Spleen (tissue), 11 donors: Measurements from ENCODE around the gene HDDC2. TPM values are rescaled to one million over a fixed set of nuclear protein-coding genes. Genes with fewer than 3 reads are reported as not detected.

Source experiments
- DNase-seq: peaks from one replicate; pipeline ENCODE4 v3.0.0-alpha.2; 2020
- H3K27ac ChIP-seq, 8 donors: fragments of 200-600 bp; sonication (generic) in 7 of 8; 1 replicate in 4 of 8; 2 replicates in 4 of 8; pipeline versions ENCODE4 v1.5.0 to v1.8.0; 2016 to 2021; ENCODE audit warnings: inconsistent platforms in 4 of 8, mild to moderate bottlenecking in 4 of 8, moderate library complexity in 1 of 8
- H3K27me3 ChIP-seq, 7 donors: fragments of 200-600 bp; sonication (generic) in 6 of 7; replicated peaks in 1 of 7; 1 replicate in 4 of 7; 2 replicates in 3 of 7; pipeline versions ENCODE4 v1.5.0 to v1.8.0; 2016 to 2021; ENCODE audit warnings: inconsistent platforms in 3 of 7, mild to moderate bottlenecking in 1 of 7
- H3K36me3 ChIP-seq, 6 donors: fragments of 200-600 bp; sonication (generic) in 5 of 6; 1 replicate in 4 of 6; 2 replicates in 2 of 6; pipeline versions ENCODE4 v1.5.0 to v1.8.0; 2016 to 2021; ENCODE audit warnings: inconsistent platforms in 2 of 6
- H3K4me1 ChIP-seq, 6 donors: fragments of 200-600 bp; sonication (generic) in 5 of 6; 1 replicate in 3 of 6; 2 replicates in 3 of 6; pipeline versions ENCODE4 v1.5.0 to v1.8.0; 2016 to 2021; ENCODE audit warnings: inconsistent platforms in 3 of 6
- H3K4me3 ChIP-seq, 8 donors: fragments of 200-600 bp; sonication (generic) in 7 of 8; 1 replicate in 4 of 8; 2 replicates in 4 of 8; pipeline versions ENCODE4 v1.5.0 to v1.8.0; 2016 to 2021; ENCODE audit warnings: inconsistent platforms in 4 of 8, mild to moderate bottlenecking in 4 of 8, moderate library complexity in 2 of 8
- H3K9me3 ChIP-seq, 8 donors: fragments of 200-600 bp; sonication (generic) in 7 of 8; 1 replicate in 4 of 8; 2 replicates in 4 of 8; pipeline versions ENCODE4 v1.5.0 to v1.8.0; 2016 to 2021; ENCODE audit warnings: inconsistent platforms in 4 of 8
- POLR2A ChIP-seq, 3 donors: fragments of 450-650 bp; IDR thresholded peaks; one replicate each; pipeline ENCODE4 v1.5.1; 2017; ENCODE audit warnings: antibody characterized with exemption in 3 of 3, mild to moderate bottlenecking in 1 of 3
- POLR2AphosphoS5 ChIP-seq, 3 donors: sonication (generic); formaldehyde crosslinking; IDR thresholded peaks; one replicate each; pipeline ENCODE4 v1.5.1; 2017; ENCODE audit warnings: antibody characterized with exemption in 3 of 3
- WGBS, 5 donors: extraction: QIAGEN DNeasy Blood & Tissue Kit in 3 of 5; methylation state at CpG; one replicate each; pipeline versions ENCODE4 v1.1.5 to v1.1.7; 2013 to 2018; 5-methylcytosine and 5-hydroxymethylcytosine counted together
- intact Hi-C: fragments of 100-400 bp; cut with DNase I; formaldehyde crosslinking; loops from one replicate; pipeline ENCODE4 v1.15.0; 2023; ENCODE audit warnings: low total_unique reads
- polyA plus RNA-seq, 3 donors: library from polyadenylated mRNA; stranded (reverse); fragments of 200-250 nt; gene quantifications; one replicate each; pipeline ENCODE4 v1.2.1, GENCODE V29; 2013
- total RNA-seq, 7 donors: library from RNA; depleted of rRNA in 3 of 7; stranded (reverse); fragments of >200 nt in 3 of 7; fragmentation: NEBNext Ultra II Directional in 4 of 7; extraction: Animal tissue kit (Norgen Biotek cat#: 25700) in 4 of 7; gene quantifications; one replicate each; pipeline versions ENCODE4 v1.1.0 to v1.2.1, GENCODE V29; 2016 to 2021
- TF ChIP-seq, protein P1 (sequence below), 11 experiments: fragments of 200-600 bp in 7 of 11; fragments of 450-650 bp in 4 of 11; sonication (generic) in 4 of 11; IDR thresholded peaks in 8 of 11; conservative IDR thresholded peaks in 3 of 11; 1 replicate in 7 of 11; 2 replicates in 4 of 11; pipeline versions ENCODE4 v1.4.0 to v1.8.0; 2016 to 2021; ENCODE audit warnings: antibody characterized with exemption in 11 of 11, inconsistent platforms in 4 of 11, mild to moderate bottlenecking in 1 of 11
- donor health status: healthy with polysubstance abuse.
- donor health status: DM: no; HTN: no; CAD: no; lungs with moderate emphysema.
- donor health status: DM: no; HTN: no; CAD: no.
- donor health status: Bipolar disorder and iron deficiency.
- donor health status: healthy.
- donor health status: DM: no; HTN: no; CAD: no.
- donor health status: DM: yes; HTN: yes; CAD: no.

Gene HDDC2
- total and polyA plus RNA-seq, 10 donors: 22.4 to 68.7 (median 38.7) TPM

- intact Hi-C loops: loop anchor here (2.0 to 10.0 kb wide), 2 partner anchors 446 to 668 kb away; no protein-coding TSS in a partner anchor
- no peak for DNase-seq
- Histone ChIP-seq H3K4me3 (no peak overlapping the region), H3K27me3 (peaks cover 0 to 7% (median 0%) of the 10 kb centered on the region in 7 donors), H3K36me3 (no peaks in the 10 kb centered on the region), H3K27ac (no peak overlapping the region), H3K9me3 (peaks cover 0 to 7% (median 0%) of the 10 kb centered on the region in 8 donors), H3K4me1 (peaks cover 0 to 30% (median 3%) of the 10 kb centered on the region in 6 donors)
- 81 to 90% (median 86%) methylated on average over 6 of the region's 6 CpGs for WGBS, 5 donors
- TF ChIP-seq, protein P1, sequence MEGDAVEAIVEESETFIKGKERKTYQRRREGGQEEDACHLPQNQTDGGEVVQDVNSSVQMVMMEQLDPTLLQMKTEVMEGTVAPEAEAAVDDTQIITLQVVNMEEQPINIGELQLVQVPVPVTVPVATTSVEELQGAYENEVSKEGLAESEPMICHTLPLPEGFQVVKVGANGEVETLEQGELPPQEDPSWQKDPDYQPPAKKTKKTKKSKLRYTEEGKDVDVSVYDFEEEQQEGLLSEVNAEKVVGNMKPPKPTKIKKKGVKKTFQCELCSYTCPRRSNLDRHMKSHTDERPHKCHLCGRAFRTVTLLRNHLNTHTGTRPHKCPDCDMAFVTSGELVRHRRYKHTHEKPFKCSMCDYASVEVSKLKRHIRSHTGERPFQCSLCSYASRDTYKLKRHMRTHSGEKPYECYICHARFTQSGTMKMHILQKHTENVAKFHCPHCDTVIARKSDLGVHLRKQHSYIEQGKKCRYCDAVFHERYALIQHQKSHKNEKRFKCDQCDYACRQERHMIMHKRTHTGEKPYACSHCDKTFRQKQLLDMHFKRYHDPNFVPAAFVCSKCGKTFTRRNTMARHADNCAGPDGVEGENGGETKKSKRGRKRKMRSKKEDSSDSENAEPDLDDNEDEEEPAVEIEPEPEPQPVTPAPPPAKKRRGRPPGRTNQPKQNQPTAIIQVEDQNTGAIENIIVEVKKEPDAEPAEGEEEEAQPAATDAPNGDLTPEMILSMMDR (IDR thresholded peaks at IDR 0.05 in 8 of 11, conservative IDR thresholded peaks at IDR 0.05 in 3 of 11): no peak
- TF ChIP-seq POLR2A (IDR thresholded peaks at IDR 0.05) (no peak), POLR2AphosphoS5 (IDR thresholded peaks at IDR 0.05) (no peak)
Measured at GRCh38 chr6:125307150-125307838, 5.5 kb upstream of the HDDC2 start.

DNA sequence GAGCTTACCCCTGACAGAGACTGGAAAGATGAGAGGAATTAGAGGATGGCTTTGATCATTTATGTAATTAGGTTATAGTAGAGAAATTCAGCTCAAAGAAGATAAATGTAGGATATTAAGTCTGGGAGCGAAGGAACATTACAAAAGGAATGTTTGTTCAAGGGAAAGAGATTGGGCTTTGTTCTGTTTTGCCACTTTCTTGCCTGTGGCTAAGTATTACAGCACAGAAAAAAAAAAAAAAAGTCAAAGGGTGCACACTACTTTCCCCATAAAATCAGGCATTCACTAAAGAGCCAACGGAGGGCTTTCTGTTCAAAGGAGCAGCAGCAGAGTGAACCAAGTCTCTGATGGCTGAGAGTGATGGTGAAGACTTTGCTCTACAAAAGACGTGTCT, 5.0 kb upstream of the HDDC2 start:
- intact Hi-C loops: loop anchor here (2.0 to 10.0 kb wide), 2 partner anchors 446 to 668 kb away; no protein-coding TSS in a partner anchor
- no peak for DNase-seq

DNA sequence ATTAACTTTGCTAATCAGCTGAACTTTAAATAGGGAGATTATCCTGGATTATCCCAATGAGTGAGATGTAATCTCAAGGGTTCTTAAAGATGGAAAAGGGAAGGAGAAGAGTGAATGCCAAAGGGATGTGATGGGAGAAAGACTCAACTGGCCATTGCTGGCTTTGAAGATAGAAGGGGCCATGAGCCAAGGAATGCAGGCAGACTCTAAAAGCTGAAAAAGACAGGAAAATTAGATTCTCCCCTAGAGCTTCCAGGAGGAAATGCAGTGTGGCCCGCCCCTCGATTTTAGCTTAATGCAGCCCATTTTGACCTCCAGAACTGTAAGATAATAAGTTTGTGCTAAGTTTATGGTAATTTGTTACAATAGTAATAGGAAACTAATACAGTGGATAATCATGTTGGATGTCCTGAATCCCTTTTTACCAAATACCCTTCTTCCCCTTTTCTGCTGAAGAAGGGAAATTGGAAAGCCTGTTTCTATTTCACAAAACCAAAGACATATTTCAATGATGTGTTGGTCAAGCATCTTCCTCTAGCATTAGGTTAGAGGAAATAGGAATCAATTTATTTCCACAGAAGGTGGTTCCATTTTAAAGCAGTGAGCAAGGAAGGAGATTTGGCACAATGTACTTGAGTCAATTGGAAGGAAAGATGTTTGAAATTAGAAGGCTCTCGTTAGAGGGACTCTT, 3.3 kb upstream of the HDDC2 start:
- Histone ChIP-seq H3K27me3 (no peaks in the 10 kb centered on the region), H3K4me3 (no peak overlapping the region), H3K27ac (no peak overlapping the region), H3K4me1 (peaks cover 8 to 41% (median 13%) of the 10 kb centered on the region in 6 donors), H3K9me3 (peaks cover 0 to 7% (median 0%) of the 10 kb centered on the region in 8 donors), H3K36me3 (no peaks in the 10 kb centered on the region)
- WGBS, 5 donors: 80 to 93% (median 84%) methylated on average over 3 of the region's 3 CpGs
- DNase-seq: no peak
- intact Hi-C loops: loop anchor here (10.0 kb wide), 1 partner anchor 670 kb away; no protein-coding TSS in a partner anchor
- TF ChIP-seq, protein P1 (IDR thresholded peaks at IDR 0.05 in 8 of 11, conservative IDR thresholded peaks at IDR 0.05 in 3 of 11): no peak
- no peak for TF ChIP-seq POLR2AphosphoS5 (IDR thresholded peaks at IDR 0.05)
- TF ChIP-seq POLR2A (IDR thresholded peaks at IDR 0.05): no peak

More for the DNA sequence above, 5.0 kb upstream of the HDDC2 start:
- 79 to 94% (median 92%) methylated on average over 3 of the region's 3 CpGs for WGBS, 5 donors
- Histone ChIP-seq H3K9me3 (peaks cover 0 to 7% (median 0%) of the 10 kb centered on the region in 8 donors), H3K4me1 (peaks cover 0 to 32% (median 3%) of the 10 kb centered on the region in 6 donors), H3K27me3 (peaks cover 0 to 6% (median 0%) of the 10 kb centered on the region in 7 donors), H3K36me3 (no peaks in the 10 kb centered on the region), H3K4me3 (no peak overlapping the region), H3K27ac (no peak overlapping the region)
- TF ChIP-seq, protein P1 (IDR thresholded peaks at IDR 0.05 in 8 of 11, conservative IDR thresholded peaks at IDR 0.05 in 3 of 11): no peak
- no peak for TF ChIP-seq POLR2AphosphoS5 (IDR thresholded peaks at IDR 0.05)
- no peak for TF ChIP-seq POLR2A (IDR thresholded peaks at IDR 0.05)

GRCh38 chr6:125303512-125303854, 1.7 kb upstream of the HDDC2 start:
- WGBS, 5 donors: 33 to 54% (median 50%) methylated on average over 1 of the region's 1 CpG
- intact Hi-C loops: loop anchor here (10.0 kb wide), 1 partner anchor 671 kb away; no protein-coding TSS in a partner anchor
- H3K4me1 ChIP-seq: peaks cover 10 to 57% (median 23%) of the 10 kb centered on the region in 6 donors
- TF ChIP-seq POLR2A (IDR thresholded peaks at IDR 0.05) (no peak), POLR2AphosphoS5 (IDR thresholded peaks at IDR 0.05) (no peak)
- peak overlapping the region in 4 of 8 donors; percentile 88 to 93 (median 92) for H3K27ac ChIP-seq
- peaks cover 0 to 15% (median 3%) of the 10 kb centered on the region in 6 donors for H3K36me3 ChIP-seq
- DNase-seq: no peak
- H3K27me3 ChIP-seq: no peaks in the 10 kb centered on the region
- H3K9me3 ChIP-seq: peaks cover 0 to 7% (median 0%) of the 10 kb centered on the region in 8 donors
- no peak overlapping the region for H3K4me3 ChIP-seq
